SJSA1 (cell line): ENCODE results near the gene PLD1. TPM values are rescaled to one million over a fixed set of nuclear protein-coding genes. Genes with fewer than 3 reads are reported as not detected.

Experiments
- DNase-seq, 2 experiments: peaks; one replicate each; pipeline ENCODE4 v3.0.0-alpha.2; 2015 to 2020; ENCODE audit warnings: low spot score in 2 of 2, low read depth in 1 of 2
- H3K27ac ChIP-seq: fragments of 250-450 bp; sonication (Bioruptor Pico); 2 replicates; pipeline ENCODE4 v1.5.1; 2020; ENCODE audit warnings: mild to moderate bottlenecking, moderate library complexity
- H3K27me3 ChIP-seq: fragments of 250-450 bp; sonication (Bioruptor Pico); replicated peaks from 2 replicates; pipeline ENCODE4 v1.5.1; 2020; ENCODE audit warnings: mild to moderate bottlenecking, moderate library complexity
- H3K36me3 ChIP-seq: fragments of 250-450 bp; sonication (Bioruptor Pico); 2 replicates; pipeline ENCODE4 v1.5.1; 2020; ENCODE audit warnings: mild to moderate bottlenecking
- H3K4me1 ChIP-seq: fragments of 250-450 bp; sonication (Bioruptor Pico); replicated peaks from 2 replicates; pipeline ENCODE4 v1.6.1; 2021; ENCODE audit warnings: mild to moderate bottlenecking
- H3K4me3 ChIP-seq: fragments of 250-450 bp; sonication (Bioruptor Pico); 2 replicates; pipeline ENCODE4 v1.5.1; 2020; ENCODE audit warnings: mild to moderate bottlenecking
- H3K9me3 ChIP-seq: fragments of 250-450 bp; sonication (Bioruptor Pico); replicated peaks from 2 replicates; pipeline ENCODE4 v1.5.1; 2020; ENCODE audit warnings: mild to moderate bottlenecking
- total RNA-seq: library from RNA; depleted of rRNA; stranded (reverse); fragments of >200 nt; shearing (Covaris generic); gene quantifications from 2 replicates; pipeline ENCODE4 v1.2.3, GENCODE V29; 2014

The PLD1 gene
- total RNA-seq, 1 experiment from 2014 or later = 3.3 TPM

DNA sequence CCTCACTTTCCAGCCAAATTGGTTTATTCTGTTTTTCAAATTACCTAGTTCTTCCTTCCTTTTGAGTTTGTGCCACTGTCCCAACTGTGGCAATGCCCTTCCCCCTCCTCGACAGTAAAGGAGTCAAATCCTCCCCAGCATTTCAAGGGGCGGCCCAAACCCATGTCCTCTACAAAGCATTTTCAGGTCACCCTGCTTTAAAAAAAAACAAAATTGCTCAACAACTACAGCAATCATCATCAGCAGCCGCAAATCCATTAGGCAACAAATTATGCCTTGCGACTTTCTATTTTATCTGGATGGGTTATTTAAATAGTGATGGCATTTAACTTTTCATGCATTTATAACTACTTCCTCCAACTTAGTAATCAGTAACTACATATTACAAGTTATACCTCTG is 32.7 kb downstream of the PLD1 start:
- no peaks in the 10 kb centered on the region for H3K36me3 ChIP-seq
- H3K27ac ChIP-seq = no peak overlapping the region
- no peak overlapping the region for H3K4me3 ChIP-seq
- peaks cover 20% of the 10 kb centered on the region for H3K4me1 ChIP-seq
- no peaks in the 10 kb centered on the region for H3K9me3 ChIP-seq
- no peak for DNase-seq
- no peaks in the 10 kb centered on the region for H3K27me3 ChIP-seq

DNA sequence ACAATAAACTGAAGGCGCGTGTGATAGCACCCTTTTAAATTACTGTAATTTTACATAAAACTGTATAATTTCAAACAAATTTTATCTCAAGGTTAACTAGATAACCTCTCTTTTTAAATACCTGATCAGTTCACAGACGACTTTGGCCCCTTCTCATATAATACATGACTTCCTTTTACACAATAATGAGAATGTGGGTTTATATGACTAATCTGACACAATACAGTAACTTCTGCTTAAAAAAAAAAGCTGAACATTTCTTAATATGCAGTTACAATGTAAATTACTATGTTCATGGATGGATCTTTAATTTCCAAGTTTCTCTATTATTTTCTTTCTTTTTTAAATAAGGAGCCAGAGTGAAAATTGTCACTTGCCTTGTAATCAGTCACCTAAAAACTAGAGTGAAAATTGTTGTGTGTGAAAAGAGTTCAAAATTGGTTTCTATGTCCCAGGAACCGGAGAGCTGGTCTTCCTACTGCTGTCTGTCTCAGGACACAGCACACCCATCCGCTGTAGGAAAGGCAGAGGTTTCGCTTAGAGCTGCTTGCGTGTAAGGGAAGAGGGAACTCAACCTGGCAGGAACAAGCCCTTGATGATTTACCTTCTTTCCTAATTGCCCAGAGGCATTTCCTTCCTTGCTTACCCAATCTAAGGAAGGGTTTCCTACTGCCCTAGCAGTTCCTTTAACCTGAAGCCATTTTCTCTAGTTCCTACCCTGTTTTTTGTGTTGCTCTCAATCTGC is 33.3 kb downstream of the PLD1 start:
- DNase-seq = no peak
- Histone ChIP-seq H3K27ac (no peak overlapping the region), H3K27me3 (no peaks in the 10 kb centered on the region), H3K9me3 (no peaks in the 10 kb centered on the region), H3K36me3 (no peaks in the 10 kb centered on the region), H3K4me3 (no peak overlapping the region), H3K4me1 (peaks cover 15% of the 10 kb centered on the region)

DNA sequence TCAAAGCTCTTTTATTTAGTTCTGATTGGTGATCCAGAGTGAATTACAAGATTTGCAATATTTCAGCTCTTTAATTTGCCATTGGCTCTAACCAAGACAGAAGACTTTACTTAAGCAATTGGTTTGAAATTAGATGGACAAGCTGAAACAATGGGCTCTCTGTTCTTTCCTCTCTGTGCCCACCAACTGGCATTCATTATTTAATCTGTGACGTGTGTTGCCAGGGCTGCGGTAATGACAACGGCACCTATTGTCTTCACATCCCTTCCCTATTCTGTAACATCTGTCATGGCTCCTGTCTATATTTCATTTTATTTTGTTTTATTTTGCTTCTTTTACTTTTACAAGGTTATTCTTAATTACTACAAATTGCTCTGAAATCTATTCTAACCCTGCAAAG is 33.9 kb downstream of the PLD1 start:
- no peak overlapping the region for H3K27ac ChIP-seq
- peaks cover 9% of the 10 kb centered on the region for H3K4me1 ChIP-seq
- H3K9me3 ChIP-seq = no peaks in the 10 kb centered on the region
- H3K4me3 ChIP-seq = no peak overlapping the region
- no peaks in the 10 kb centered on the region for H3K27me3 ChIP-seq
- H3K36me3 ChIP-seq = no peaks in the 10 kb centered on the region
- DNase-seq = no peak

DNA sequence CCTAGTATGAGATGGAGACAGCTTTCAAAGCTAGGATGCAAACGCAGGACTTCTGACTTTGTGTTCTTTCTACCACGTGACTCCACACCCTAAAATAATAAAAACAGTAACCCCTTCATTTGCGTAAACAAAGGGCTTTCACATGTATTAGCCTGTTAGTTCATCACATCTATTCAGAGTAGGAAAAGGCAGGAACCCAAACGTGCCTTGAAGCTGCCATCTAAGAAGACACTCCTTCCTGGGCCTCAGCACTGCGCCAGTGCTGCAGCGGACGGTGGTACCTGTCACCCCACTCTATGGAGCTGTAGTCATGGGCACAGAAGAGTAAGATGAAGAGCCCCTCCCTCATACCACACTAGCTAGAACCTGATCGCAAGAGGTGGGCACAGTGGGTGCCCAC is 34.3 kb downstream of the PLD1 start:
- no peak overlapping the region for H3K4me3 ChIP-seq
- no peaks in the 10 kb centered on the region for H3K27me3 ChIP-seq
- no peaks in the 10 kb centered on the region for H3K36me3 ChIP-seq
- no peaks in the 10 kb centered on the region for H3K9me3 ChIP-seq
- peaks cover 4% of the 10 kb centered on the region for H3K4me1 ChIP-seq
- no peak for DNase-seq
- H3K27ac ChIP-seq = no peak overlapping the region

DNA sequence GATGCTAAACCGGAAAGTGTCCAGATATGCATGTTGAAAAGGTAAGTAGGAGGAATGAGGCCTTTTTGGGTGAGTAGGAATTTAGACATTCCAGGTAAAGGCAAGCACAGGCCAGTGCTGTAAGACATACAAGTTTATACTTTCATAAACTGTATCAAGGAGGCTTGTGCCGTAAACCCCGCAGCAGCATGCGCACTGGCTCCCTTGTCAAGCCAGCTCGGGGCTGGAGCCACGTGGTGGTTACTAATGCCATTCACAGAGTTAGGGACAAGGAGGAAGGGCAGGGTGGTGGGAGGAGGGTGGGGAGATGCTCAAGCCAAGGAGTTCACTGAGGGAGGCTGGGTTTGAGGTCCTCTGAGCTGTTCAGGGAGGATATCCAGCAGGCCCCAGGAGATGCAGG is 35.8 kb downstream of the PLD1 start:
- no peaks in the 10 kb centered on the region for H3K27me3 ChIP-seq
- H3K4me3 ChIP-seq = no peak overlapping the region
- DNase-seq = no peak
- H3K9me3 ChIP-seq = no peaks in the 10 kb centered on the region
- H3K4me1 ChIP-seq = no peaks in the 10 kb centered on the region
- H3K36me3 ChIP-seq = no peaks in the 10 kb centered on the region
- no peak overlapping the region for H3K27ac ChIP-seq

DNA sequence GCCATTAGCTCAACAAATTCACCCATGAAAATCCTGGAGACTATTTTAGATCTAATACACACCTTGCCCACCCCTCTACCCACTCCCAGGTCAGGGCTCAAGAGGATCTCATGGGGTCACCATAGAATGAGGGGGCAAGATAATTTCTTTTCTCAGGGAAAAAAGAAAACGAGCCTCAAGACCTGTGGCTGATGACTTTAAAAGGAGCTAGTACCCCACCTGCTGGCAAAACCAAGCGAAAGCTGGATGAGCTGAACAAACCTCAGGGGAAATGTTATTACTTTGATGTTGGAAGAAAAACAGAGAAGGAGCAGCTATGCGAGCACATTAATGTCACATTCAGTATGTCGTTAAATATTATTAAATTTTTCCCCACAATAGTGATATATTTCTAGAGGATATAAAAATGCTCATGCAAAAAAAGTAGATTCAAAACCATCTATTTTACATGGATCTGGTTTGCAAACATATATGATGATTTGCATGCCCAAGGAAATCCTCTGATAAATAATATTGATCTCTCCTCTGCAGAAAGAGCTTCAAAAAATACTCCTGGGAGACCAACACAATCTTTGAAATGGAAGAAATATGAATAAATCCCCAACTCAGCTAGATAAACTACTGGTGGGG is 37.7 kb downstream of the PLD1 start:
- H3K4me1 ChIP-seq = no peaks in the 10 kb centered on the region
- peak in 1 of 2 experiments; percentile 34 for DNase-seq
- H3K9me3 ChIP-seq = no peaks in the 10 kb centered on the region
- no peak overlapping the region for H3K4me3 ChIP-seq
- H3K27me3 ChIP-seq = no peaks in the 10 kb centered on the region
- no peaks in the 10 kb centered on the region for H3K36me3 ChIP-seq
- H3K27ac ChIP-seq = no peak overlapping the region

DNA sequence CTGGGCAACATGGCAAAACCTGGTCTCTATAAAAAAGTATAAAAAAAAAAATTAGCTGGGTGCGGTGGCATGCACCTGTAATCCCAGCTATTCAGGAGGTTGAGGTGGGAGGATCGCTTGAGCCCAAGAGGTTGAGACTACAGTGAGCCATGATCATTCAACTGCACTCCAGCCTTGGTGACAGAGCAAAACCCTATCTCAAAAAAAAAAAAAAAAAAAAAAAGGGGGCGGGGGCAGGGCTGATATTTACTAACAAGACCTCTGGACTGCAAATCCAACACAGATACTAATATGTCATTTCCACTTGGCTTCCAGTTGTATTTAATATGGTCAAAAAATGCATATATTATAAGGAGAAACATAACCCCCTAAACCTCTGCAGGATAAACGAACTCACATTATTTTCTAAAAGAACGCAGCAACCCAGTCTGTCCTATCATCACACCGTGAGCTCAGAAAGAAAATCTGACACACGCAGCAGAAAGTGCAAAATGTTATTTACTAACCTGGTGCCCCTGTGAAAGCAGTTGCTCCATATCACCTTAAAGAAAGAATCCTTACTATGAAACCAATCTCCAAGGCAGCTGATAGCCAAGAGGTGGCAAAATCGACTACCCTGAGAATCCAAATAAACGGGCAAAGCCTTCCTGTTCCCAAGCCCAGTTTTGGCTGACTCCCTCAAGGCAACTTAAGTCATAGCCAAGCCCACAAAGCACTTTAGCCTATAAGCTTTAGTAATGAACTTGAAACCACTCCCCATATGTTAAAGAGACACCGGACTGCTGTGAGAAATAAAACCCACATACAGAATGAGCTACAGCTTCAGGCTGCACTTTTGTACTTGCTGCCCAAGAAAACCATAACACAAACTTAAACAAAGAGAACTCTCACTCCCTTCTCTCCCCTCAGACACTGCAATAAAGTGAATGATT is 39.3 kb downstream of the PLD1 start:
- Histone ChIP-seq H3K27me3 (no peaks in the 10 kb centered on the region), H3K4me3 (no peak overlapping the region), H3K27ac (no peak overlapping the region), H3K9me3 (no peaks in the 10 kb centered on the region), H3K4me1 (no peaks in the 10 kb centered on the region), H3K36me3 (no peaks in the 10 kb centered on the region)
- DNase-seq = no peak

DNA sequence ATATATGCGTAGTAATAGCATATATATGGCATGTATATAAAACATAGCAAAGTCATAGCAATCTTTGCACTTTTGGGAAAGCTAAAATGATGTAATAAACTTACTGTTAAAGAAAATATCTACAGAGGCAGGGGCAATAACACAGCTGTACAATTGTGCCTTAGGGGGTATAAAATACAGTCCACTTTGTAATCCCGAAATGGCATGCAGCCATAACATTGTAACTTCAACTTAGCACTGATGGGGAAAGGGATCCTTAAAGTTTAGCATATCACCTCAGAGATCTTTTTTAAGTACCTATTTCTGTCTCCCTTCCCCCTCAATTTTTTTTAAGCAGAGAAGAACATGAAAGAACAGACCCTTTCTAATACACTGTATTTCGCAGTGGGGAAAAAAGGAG is 40.8 kb downstream of the PLD1 start:
- Histone ChIP-seq H3K36me3 (no peaks in the 10 kb centered on the region), H3K27me3 (no peaks in the 10 kb centered on the region), H3K9me3 (no peaks in the 10 kb centered on the region), H3K27ac (no peak overlapping the region), H3K4me1 (no peaks in the 10 kb centered on the region), H3K4me3 (no peak overlapping the region)
- DNase-seq = no peak

DNA sequence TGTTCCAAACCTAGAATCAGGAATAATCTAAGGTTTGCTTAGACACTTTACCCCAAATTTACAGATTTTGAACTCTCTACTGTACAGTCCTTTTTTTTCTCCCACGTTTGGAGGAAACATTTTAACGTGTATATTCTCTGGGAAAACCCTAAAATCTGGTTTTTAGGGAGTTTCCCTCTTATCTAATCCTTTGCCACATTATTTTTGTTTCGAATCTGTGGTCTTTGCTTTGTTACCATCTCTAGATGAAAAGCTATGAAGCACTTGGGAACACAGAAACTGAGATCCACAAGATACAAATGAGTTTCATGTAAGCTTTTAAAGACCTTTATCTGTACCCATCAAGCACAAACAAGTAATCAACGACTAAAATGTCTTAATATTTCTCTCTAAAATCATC is 41.3 kb downstream of the PLD1 start:
- Histone ChIP-seq H3K27me3 (no peaks in the 10 kb centered on the region), H3K36me3 (no peaks in the 10 kb centered on the region), H3K27ac (no peak overlapping the region), H3K4me3 (no peak overlapping the region), H3K4me1 (no peaks in the 10 kb centered on the region), H3K9me3 (no peaks in the 10 kb centered on the region)
- no peak for DNase-seq

DNA sequence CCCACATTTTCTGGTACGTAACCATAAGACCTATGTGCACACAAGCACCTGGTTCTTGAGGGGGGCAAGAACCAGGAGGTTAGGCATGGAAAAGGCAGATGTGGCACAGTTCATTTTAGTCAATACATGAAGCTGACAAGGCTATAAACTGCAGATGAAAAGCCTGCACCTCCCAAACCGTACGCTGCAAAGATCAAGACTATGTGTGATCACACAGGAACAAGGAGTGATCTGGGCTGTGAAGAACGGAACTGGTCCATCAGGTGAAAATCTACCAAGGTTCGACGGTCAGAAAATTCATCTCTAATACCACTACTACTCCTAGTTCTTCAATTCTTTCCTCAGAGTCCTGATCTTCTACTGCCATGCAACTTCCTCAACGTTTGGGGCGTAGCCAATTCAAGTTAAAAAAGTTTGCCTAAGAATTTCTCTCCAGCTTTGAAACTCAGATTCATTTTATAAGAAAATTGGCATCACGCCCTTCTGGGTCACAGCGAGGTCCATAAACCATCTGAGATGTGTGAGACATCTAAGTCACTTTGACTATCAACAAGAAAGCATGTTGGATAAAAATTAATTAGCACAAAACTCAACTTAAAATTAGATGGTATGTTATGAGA is 41.9 kb downstream of the PLD1 start:
- H3K27ac ChIP-seq = no peak overlapping the region
- no peaks in the 10 kb centered on the region for H3K36me3 ChIP-seq
- H3K9me3 ChIP-seq = no peaks in the 10 kb centered on the region
- H3K27me3 ChIP-seq = no peaks in the 10 kb centered on the region
- no peak overlapping the region for H3K4me3 ChIP-seq
- no peaks in the 10 kb centered on the region for H3K4me1 ChIP-seq
- no peak for DNase-seq

DNA sequence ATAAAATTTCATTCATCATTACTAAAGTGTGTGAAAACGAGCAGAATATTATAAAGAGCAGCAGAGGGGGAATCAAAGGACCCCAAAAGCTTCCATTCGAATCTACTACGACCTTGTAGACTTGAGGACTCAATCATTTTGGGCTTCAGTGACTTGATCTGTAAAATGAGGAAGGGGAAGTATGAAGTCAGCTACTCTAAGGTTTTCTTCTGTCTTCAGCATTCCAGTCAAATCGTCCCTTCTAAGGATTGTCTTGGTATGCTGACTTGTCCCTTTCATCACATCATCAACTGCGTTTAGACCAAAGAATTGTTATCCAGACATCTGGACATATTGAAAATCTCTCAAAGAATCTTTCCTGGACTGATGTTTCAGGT is 44.8 kb downstream of the PLD1 start:
- Histone ChIP-seq H3K36me3 (no peaks in the 10 kb centered on the region), H3K4me3 (no peak overlapping the region), H3K9me3 (no peaks in the 10 kb centered on the region), H3K27ac (no peak overlapping the region), H3K4me1 (no peaks in the 10 kb centered on the region), H3K27me3 (no peaks in the 10 kb centered on the region)
- no peak for DNase-seq

DNA sequence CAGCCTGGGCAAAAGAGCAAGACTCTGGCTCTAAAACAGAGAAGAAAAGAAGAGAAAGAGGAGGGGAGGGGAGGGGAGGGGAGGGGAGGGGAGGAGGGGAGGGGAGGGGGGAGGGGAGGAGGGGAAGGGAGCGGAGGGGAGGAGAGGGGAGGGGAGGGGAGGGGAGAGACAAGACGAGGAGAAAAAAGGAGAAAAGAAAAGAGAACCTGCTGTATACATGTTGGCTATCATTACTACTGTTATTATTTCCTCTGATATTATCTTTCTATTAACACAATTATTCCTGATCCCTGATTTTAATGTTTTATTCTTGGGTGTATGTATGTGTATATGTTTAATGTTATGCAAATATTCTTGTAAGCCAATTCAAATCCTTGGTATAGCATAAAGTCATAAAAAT is 46.9 kb downstream of the PLD1 start:
- Histone ChIP-seq H3K36me3 (no peaks in the 10 kb centered on the region), H3K27ac (no peak overlapping the region), H3K27me3 (no peaks in the 10 kb centered on the region), H3K4me1 (no peaks in the 10 kb centered on the region), H3K9me3 (no peaks in the 10 kb centered on the region), H3K4me3 (no peak overlapping the region)
- no peak for DNase-seq

DNA sequence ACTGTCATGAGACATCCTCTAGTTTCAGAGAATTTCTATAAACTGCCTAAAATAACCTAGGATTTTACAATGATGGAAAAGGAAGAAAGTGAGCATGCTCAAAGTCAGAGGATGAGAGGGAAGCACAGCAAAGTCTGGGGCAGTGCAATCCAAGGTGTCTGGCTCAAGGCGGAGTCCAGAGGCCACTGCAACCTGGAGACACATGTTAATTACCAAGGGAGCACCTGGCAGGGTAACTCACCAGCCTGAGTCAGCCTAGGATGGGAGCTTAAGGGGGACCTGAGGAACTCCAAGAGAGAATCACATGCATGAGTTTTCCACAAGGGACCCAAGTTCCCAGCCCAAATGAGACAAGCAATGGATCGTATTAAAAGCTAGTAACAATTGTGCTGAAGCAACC is 49.8 kb downstream of the PLD1 start:
- Histone ChIP-seq H3K27ac (no peak overlapping the region), H3K9me3 (no peaks in the 10 kb centered on the region)

DNA sequence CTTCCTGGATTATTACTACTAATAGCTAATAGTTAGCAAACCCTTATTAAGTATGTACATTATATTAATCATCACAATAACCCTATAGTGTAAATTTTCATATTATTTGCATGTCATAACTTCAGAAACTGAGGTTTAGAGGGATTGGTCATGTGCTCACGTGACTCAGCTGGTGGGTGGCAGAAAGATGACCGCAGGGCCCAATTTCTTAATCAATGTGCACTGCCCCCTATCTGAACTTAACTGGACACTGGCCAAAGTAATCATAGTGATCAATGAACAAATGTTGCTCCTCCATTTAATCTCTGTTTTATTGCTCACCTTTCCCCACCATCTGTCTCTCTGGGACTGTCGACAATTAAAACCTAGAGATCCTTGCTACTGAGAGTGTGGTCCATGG is 52.2 kb downstream of the PLD1 start:
- no peaks in the 10 kb centered on the region for H3K27me3 ChIP-seq
- no peaks in the 10 kb centered on the region for H3K36me3 ChIP-seq
- DNase-seq = no peak
- H3K4me1 ChIP-seq = no peaks in the 10 kb centered on the region
- H3K27ac ChIP-seq = no peak overlapping the region
- H3K9me3 ChIP-seq = no peaks in the 10 kb centered on the region
- no peak overlapping the region for H3K4me3 ChIP-seq

More for the DNA sequence above, 49.8 kb downstream of the PLD1 start:
- no peaks in the 10 kb centered on the region for H3K36me3 ChIP-seq
- no peak for DNase-seq
- no peak overlapping the region for H3K4me3 ChIP-seq
- no peaks in the 10 kb centered on the region for H3K4me1 ChIP-seq
- H3K27me3 ChIP-seq = no peaks in the 10 kb centered on the region
